HG03575 (cell line): ENCODE data around the gene SMTNL1.

Experiments
- ATAC-seq: cut with Tn5 transposase; IDR thresholded peaks from one replicate; pipeline ENCODE4 v1.9.1; 2021; ENCODE audit not compliant: unreplicated experiment, insufficient number of reproducible peaks, low FRiP score; ENCODE audit errors: extremely low read depth

SMTNL1 gene

DNA sequence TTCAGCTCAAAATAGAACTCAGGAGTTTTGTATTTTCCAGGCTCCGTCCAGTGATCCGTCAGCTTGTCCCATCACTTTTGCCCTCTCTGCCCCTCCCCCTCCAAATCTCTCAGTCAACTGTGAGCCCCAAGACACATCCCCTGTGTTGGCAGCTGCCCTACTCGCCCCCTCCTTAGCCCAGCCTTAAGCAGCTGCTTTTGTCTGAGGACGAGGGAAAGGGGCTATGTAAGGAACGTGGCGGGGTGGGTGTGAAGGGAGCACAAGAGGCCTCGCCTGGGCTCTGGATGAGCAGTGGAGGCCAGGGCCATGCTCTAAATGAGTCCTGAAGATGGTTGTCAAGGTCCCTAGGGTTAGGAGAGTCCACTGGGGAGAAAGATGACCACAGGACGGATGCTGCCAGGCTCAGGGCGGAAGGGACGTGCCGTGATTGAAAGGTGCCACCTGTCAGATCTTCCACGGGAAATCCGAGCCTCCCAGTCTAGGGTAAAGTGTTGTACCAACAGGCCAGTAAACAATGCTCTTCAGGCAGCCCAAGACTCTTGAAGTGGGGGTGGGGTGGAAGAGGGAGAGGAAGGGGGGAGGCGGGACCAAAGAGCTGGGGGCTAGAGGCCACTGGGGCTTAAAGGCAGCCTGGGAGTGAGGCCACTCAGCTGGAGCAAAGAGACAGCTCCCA lies at the start of gene SMTNL1:
Gene SMTNL1, plus strand, starts transcription at position 649 of the 673 bp plus-strand sequence. CDS start 5,048 bp downstream, outside the sequence.
- ATAC-seq, result no peak

DNA sequence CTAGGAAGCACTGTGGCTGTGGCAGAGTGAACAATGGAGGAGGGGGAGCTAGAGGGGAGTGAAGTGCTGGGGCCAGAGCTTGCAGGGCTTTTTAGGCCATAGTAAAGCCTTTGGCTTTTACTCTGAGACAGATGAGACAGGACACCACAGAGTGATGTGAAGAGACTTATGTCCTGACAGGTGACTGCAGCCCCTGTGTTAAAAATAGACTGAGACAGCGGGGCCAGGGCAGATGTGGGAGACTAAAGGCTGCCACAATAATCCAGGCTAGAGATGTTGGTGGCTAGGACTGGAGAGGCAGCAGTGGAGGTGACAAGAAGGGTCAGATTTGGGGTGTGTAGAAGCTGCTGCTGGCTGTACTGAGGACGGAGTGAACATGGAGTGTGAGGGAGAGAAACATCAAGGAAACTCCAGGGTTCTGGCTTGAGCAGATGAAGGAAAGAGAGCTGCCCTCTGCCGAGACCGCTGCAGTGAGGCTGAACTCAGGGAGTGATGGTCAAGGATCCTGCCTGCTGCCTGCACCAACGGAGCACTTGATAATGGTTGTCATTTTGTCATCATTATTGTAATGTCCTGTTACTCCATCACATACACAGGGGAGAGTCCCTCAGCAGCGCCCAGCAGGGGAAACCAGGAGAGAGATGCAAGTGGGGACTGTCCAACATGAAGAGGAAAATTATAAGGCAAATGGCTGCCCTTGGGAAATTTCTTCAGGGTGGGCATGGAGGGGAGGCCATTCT lies 49.3 kb upstream of the SMTNL1 start:
- no peak for ATAC-seq

DNA sequence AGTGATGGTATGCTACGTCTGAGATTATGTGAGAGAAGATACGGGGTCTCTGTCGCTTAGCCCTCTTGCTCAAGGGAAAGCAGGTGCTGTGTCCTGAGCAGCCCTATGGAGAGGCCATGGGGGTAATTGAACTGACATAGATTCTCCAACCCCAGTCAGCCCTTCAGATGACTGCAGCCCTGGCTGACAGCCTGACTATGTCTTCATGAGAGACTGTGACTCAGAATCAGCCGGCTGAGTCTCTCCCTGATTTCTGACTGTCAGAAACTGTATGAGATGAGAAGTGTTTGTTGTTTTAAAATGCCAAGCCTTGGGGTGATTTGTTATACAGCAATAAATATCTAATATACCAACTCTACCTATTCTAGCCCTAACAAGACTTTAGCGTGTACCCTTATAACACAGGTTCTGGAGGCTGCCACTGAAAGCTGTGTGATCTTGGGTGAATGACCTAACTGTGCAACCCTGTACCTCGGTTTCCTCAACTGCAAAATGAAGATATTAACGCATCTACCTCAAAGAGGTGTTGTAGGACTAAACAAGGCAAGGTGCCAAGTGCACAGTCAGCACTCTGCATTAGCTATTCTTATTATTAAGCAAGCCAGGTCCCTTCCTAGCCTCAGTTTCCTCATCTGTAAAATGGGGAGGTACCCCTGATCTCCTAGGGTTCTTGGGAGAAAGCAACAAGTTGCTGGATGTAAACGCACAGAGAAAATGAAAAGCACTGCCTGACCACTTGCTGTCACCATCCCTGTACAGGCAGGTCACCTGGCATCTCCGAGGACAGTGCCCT lies 46.7 kb upstream of the SMTNL1 start:
- ATAC-seq, result no peak

- ATAC-seq, result no peak
These were observed 45.9 kb upstream of the SMTNL1 start for GRCh38 chr11:57491371-57492061.

- no peak for ATAC-seq
These were observed 43.6 kb upstream of the SMTNL1 start for GRCh38 chr11:57493507-57494503.

GRCh38 chr11:57496109-57496820 lies 41.1 kb upstream of the SMTNL1 start:
- no peak for ATAC-seq

GRCh38 chr11:57497303-57498247 lies 39.8 kb upstream of the SMTNL1 start:
- no peak for ATAC-seq

GRCh38 chr11:57498540-57498939 lies 38.9 kb upstream of the SMTNL1 start:
- ATAC-seq, result no peak

DNA sequence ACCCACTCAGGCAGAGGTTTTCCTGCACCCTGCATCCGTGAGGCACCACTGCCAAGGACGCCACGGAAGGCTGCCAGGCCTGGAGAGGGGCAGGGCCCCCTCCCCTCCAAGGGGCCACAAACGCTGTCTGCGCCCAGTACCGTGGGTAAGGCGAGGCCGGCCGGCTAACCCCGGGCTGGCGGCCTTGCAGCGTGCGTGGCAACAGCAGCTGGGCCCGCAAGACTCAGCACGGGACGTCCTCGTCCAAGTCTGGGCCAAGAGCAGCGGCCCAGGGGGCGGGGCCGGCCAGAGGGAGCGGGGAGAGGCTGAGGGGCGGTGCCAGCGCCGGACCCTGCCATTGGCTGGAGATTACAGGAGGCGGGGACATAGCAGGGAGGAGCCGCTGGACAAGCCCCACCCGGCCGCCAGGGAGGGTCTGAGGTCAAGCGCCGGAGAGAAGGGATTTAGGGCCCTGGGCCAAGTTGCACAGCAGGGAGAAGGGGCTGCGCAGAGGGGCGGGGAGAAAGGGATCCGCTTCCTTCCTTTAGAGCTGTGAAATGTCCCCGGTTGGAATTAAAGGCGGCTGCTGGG lies 37.9 kb upstream of the SMTNL1 start:
- ATAC-seq, result peak; percentile 98

GRCh38 chr11:57499983-57500461 lies 37.4 kb upstream of the SMTNL1 start:
- no peak for ATAC-seq

GRCh38 chr11:57500515-57500914 lies 36.9 kb upstream of the SMTNL1 start:
- ATAC-seq, result no peak

DNA sequence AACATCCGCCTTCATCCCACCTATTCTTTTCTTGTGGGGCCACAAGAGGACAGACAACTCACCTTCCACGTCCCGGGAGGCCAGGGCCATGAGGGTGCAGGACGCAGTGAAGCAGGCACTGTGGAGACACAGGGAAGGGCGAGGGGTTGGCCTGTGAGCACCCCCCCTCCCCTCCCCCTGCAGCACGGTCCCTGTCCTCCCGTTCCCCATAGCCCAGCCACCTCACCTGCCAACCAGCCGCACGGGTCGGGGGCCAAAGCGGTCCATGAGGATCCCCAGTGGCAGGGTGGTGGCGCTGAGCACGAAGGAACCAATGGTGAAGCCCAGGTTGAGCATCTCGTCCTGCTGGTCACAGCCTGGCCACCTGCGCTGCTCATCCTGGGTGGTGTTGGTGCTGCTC lies 36.5 kb upstream of the SMTNL1 start:
- no peak for ATAC-seq

DNA sequence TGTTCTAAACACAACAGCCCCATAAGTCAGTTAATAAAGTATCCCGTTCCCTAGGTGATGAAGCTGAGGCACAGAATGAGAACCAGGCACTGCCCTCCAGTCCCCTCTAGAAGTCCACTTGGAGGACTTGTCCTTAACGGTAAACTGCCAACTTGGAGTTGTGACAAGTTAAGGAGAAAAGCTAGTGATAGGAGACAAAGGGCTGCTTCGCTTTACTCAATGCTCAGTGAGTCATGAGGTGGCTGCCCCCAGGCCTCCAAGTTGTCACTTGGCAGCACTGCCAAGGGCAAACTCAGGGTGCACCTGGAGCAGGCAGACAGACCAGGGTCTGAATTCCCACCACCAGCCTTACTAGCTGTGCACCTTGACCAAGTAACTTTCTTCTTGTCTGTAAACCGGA lies 35.4 kb upstream of the SMTNL1 start:
- no peak for ATAC-seq

GRCh38 chr11:57502376-57502775 lies 35.0 kb upstream of the SMTNL1 start:
- ATAC-seq, result no peak

- ATAC-seq, result no peak
These were observed 34.5 kb upstream of the SMTNL1 start for GRCh38 chr11:57502870-57503269.

DNA sequence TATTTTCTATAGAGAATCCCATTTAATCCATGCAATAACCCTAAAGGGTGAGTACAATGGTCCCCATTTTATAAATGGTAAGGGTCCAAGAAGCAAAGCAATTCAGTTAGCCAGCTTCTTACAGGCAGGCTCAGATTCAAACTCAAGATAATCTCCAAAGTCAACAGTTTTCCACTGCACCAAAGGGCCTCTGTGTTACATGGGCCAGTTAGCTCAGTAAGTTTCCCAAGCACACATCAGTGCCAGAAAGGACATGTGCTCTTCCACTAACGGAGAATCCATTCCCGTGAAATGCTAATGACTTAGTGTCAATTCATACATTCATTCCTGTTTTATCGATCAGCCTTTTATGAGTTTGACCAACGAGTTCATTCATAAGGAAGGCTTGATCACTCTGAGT lies 32.9 kb upstream of the SMTNL1 start:
- no peak for ATAC-seq
